Measurements from ENCODE around the gene TTC39C.
"Not testable (repeated sequence)": the region's sequence is repeated elsewhere in the genome, so short reads cannot be mapped to it uniquely, and the experiment has no call there.

The TTC39C gene

GRCh38 chr18:24138789-24139616 lies 124.4 kb downstream of the TTC39C start, which contains the start of gene CABYR:
Gene CABYR (plus strand): TSS chr18:24139062. CDS start chr18:24143115, 4,053 bp downstream.
- DNase-seq, result peak; percentile 89

GRCh38 chr18:24140697-24141096 lies 126.1 kb downstream of the TTC39C start:
- DNase-seq, result no peak

- DNase-seq, result no peak
These were observed 127.8 kb downstream of the TTC39C start for GRCh38 chr18:24142376-24142775.

- not testable (repeated sequence) for DNase-seq
These were observed 135.0 kb downstream of the TTC39C start for GRCh38 chr18:24149591-24149990.

- DNase-seq, result no peak
These were observed 138.8 kb downstream of the TTC39C start for GRCh38 chr18:24153397-24153796.

- DNase-seq, result no peak
These were observed 143.3 kb downstream of the TTC39C start for GRCh38 chr18:24157855-24158254.

GRCh38 chr18:24160086-24160485 lies 145.5 kb downstream of the TTC39C start:
- no peak for DNase-seq

- no peak for DNase-seq
These were observed 146.8 kb downstream of the TTC39C start for GRCh38 chr18:24161304-24161703.

- DNase-seq, result no peak
These were observed 153.9 kb downstream of the TTC39C start for GRCh38 chr18:24168496-24168895.

GRCh38 chr18:24170360-24170759 lies 155.8 kb downstream of the TTC39C start:
- DNase-seq, result no peak

- no peak for DNase-seq
These were observed 159.4 kb downstream of the TTC39C start for GRCh38 chr18:24173997-24174396.

- DNase-seq, result peak; percentile 59
These were observed 162.3 kb downstream of the TTC39C start for GRCh38 chr18:24176727-24177416.

GRCh38 chr18:24177499-24178133 lies 163.1 kb downstream of the TTC39C start:
- DNase-seq, result no peak

GRCh38 chr18:24180048-24180447 lies 165.5 kb downstream of the TTC39C start:
- DNase-seq, result no peak

GRCh38 chr18:24181806-24182205 lies 167.3 kb downstream of the TTC39C start:
- DNase-seq, result no peak
